ENCODE measurements around the gene KIF15. TPM values are rescaled to one million over a fixed set of nuclear protein-coding genes. Genes with fewer than 3 reads are reported as not detected.

The KIF15 gene
- total RNA-seq, 1 experiment from 2014 or later = 21.9 TPM

DNA sequence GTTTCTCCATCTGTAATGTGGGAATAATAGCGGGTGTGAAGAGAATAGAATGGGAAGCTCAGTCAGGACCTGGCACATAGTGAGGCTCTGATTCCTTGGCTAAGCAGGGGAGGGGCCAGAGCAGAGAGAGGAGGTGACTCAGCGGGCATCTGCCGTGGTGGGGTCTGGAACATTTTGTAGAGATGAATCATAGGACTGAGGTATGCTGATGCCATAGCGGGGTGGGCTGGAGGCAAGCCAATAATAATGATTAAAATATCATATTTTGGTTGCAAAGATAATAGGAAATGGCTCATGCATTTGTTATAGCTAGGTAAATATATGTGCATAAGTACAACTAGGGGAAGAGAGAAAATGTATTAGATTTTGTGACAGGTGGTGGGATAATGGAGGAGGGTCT lies 124.0 kb downstream of the KIF15 start:
- ChIA-PET POLR2A (ENCODE audit: low non-redundant PET) (no interaction called here), CTCF (no interaction called here)
- no peaks in the 10 kb centered on the region for H3K27me3 ChIP-seq (replicated peaks; ENCODE audit: insufficient read depth, low read depth, low read length, poor library complexity)
- BruUV-seq (replicated peaks) = no TSS peak
- H3K27ac ChIP-seq (ENCODE audit: low read depth, low read length, poor library complexity, severe bottlenecking) = no peak overlapping the region
- H3K9me3 ChIP-seq (ENCODE audit: low read depth, low read length, poor library complexity, severe bottlenecking) = no peaks in the 10 kb centered on the region
- no peaks in the 10 kb centered on the region for H3K36me3 ChIP-seq (ENCODE audit: insufficient read depth, low read length, poor library complexity, severe bottlenecking)
- TF ChIP-seq, protein P1, sequence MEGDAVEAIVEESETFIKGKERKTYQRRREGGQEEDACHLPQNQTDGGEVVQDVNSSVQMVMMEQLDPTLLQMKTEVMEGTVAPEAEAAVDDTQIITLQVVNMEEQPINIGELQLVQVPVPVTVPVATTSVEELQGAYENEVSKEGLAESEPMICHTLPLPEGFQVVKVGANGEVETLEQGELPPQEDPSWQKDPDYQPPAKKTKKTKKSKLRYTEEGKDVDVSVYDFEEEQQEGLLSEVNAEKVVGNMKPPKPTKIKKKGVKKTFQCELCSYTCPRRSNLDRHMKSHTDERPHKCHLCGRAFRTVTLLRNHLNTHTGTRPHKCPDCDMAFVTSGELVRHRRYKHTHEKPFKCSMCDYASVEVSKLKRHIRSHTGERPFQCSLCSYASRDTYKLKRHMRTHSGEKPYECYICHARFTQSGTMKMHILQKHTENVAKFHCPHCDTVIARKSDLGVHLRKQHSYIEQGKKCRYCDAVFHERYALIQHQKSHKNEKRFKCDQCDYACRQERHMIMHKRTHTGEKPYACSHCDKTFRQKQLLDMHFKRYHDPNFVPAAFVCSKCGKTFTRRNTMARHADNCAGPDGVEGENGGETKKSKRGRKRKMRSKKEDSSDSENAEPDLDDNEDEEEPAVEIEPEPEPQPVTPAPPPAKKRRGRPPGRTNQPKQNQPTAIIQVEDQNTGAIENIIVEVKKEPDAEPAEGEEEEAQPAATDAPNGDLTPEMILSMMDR (conservative IDR thresholded peaks at IDR 0.05; ENCODE audit: low read depth, low read length) = no peak
- TF ChIP-seq EZH2 (IDR thresholded peaks at IDR 0.05; ENCODE audit: borderline replicate concordance, low read depth, low read length, poor library complexity, severe bottlenecking) = no peak
- peak; percentile 54 for DNase-seq (ENCODE audit: low spot score)
- intact Hi-C loops (cut with micrococcal nuclease; ENCODE audit: unreplicated experiment) = no loop called here
- H3K4me1 ChIP-seq (ENCODE audit: insufficient read depth, low read length, poor library complexity, severe bottlenecking) = no peaks in the 10 kb centered on the region
- no peak overlapping the region for H3K4me3 ChIP-seq (ENCODE audit: low read depth, low read length, poor library complexity, severe bottlenecking)

DNA sequence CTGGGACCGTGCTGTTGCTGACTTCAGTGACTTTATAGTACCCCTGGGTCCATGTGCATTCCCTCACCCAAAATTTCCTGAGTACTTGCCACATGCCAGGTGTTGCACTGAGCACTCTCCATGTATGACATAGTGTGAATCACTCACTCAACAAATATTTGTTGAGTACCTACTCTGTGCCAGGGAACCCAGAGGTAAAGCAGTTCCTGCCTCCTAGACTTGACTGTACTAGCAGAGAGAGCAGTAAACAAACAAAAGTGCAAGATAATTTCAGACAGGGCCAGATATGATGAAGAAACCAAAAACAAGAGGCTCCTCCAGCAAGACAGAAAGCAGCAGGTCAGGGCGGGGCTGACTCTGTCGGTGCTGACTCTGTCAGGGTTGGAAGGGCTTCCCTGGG lies 125.0 kb downstream of the KIF15 start:
- no peaks in the 10 kb centered on the region for H3K27me3 ChIP-seq (replicated peaks; ENCODE audit: insufficient read depth, low read depth, low read length, poor library complexity)
- TF ChIP-seq EZH2 (IDR thresholded peaks at IDR 0.05; ENCODE audit: borderline replicate concordance, low read depth, low read length, poor library complexity, severe bottlenecking) = no peak
- TF ChIP-seq, protein P1 (conservative IDR thresholded peaks at IDR 0.05; ENCODE audit: low read depth, low read length) = no peak
- intact Hi-C loops (cut with micrococcal nuclease; ENCODE audit: unreplicated experiment) = no loop called here
- CTCF ChIA-PET = no interaction called here
- H3K9me3 ChIP-seq (ENCODE audit: low read depth, low read length, poor library complexity, severe bottlenecking) = no peaks in the 10 kb centered on the region
- no TSS peak for BruUV-seq (replicated peaks)
- no peaks in the 10 kb centered on the region for H3K36me3 ChIP-seq (ENCODE audit: insufficient read depth, low read length, poor library complexity, severe bottlenecking)
- H3K27ac ChIP-seq (ENCODE audit: low read depth, low read length, poor library complexity, severe bottlenecking) = no peak overlapping the region
- POLR2A ChIA-PET (ENCODE audit: low non-redundant PET) = no interaction called here
- DNase-seq (ENCODE audit: low spot score) = no peak
- H3K4me1 ChIP-seq (ENCODE audit: insufficient read depth, low read length, poor library complexity, severe bottlenecking) = no peaks in the 10 kb centered on the region
- no peak overlapping the region for H3K4me3 ChIP-seq (ENCODE audit: low read depth, low read length, poor library complexity, severe bottlenecking)

DNA sequence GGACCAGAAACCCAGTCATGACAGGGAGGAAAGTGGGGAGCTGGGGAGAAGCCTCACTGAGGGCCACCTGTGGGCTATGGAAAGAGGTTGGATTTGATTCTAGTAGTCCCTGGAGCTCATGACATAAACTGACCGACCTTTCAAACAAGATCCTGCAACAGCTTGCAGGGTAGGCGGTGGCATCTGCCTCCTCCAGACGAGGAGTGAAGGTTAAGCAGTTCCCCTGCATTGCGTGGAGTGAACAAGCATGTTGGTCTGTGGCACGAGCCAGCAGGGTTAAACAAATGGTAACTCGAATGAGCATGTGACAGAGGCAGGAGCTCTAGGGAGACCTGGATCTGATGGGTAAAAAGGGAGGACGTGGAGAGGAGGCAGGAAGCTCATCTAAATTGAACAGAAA lies 125.5 kb downstream of the KIF15 start:
- ChIA-PET POLR2A (ENCODE audit: low non-redundant PET) (no interaction called here), CTCF (no interaction called here)
- TF ChIP-seq, protein P1 (conservative IDR thresholded peaks at IDR 0.05; ENCODE audit: low read depth, low read length) = no peak
- no peak for TF ChIP-seq EZH2 (IDR thresholded peaks at IDR 0.05; ENCODE audit: borderline replicate concordance, low read depth, low read length, poor library complexity, severe bottlenecking)
- intact Hi-C loops (cut with micrococcal nuclease; ENCODE audit: unreplicated experiment) = no loop called here
- H3K27me3 ChIP-seq (replicated peaks; ENCODE audit: insufficient read depth, low read depth, low read length, poor library complexity) = no peaks in the 10 kb centered on the region
- no peak for DNase-seq (ENCODE audit: low spot score)
- no peaks in the 10 kb centered on the region for H3K4me1 ChIP-seq (ENCODE audit: insufficient read depth, low read length, poor library complexity, severe bottlenecking)
- no peaks in the 10 kb centered on the region for H3K9me3 ChIP-seq (ENCODE audit: low read depth, low read length, poor library complexity, severe bottlenecking)
- no TSS peak for BruUV-seq (replicated peaks)
- no peak overlapping the region for H3K27ac ChIP-seq (ENCODE audit: low read depth, low read length, poor library complexity, severe bottlenecking)
- H3K36me3 ChIP-seq (ENCODE audit: insufficient read depth, low read length, poor library complexity, severe bottlenecking) = no peaks in the 10 kb centered on the region
- no peak overlapping the region for H3K4me3 ChIP-seq (ENCODE audit: low read depth, low read length, poor library complexity, severe bottlenecking)

Data from A673 (cell line).